OCI-LY3 (cell line): ENCODE data around the gene TBCK.

ENCODE experiments used
- H2AFZ ChIP-seq: fragments of 200-600, 300-600 bp; shearing (Covaris generic); 2 replicates; pipeline ENCODE4 v1.6.0; 2014; ENCODE audit warnings: antibody characterized with exemption, low read depth, low read length
- H3K27ac ChIP-seq: fragments of 200-600, 300-600 bp; sonication (generic); 2 replicates; pipeline ENCODE4 v1.5.1; 2014; ENCODE audit warnings: mild to moderate bottlenecking, low read length, moderate library complexity, mixed read lengths
- H3K27me3 ChIP-seq: fragments of 200-600, 300-600 bp; sonication (generic); 2 replicates; pipeline ENCODE4 v1.6.1; 2014; ENCODE audit warnings: low read depth, low read length, mixed read lengths
- H3K36me3 ChIP-seq: fragments of 200-600, 300-600 bp; sonication (generic); replicated peaks from 2 replicates; pipeline ENCODE3; 2014; ENCODE audit warnings: low read depth, low read length, mixed read lengths
- H3K4me1 ChIP-seq: fragments of 300-600, 200-600 bp; sonication (generic); 2 replicates; pipeline ENCODE4 v1.6.1; 2014; ENCODE audit warnings: low read length, mixed read lengths
- H3K4me2 ChIP-seq: fragments of 200-600, 300-600 bp; sonication (generic); 2 replicates; pipeline ENCODE4 v1.6.1; 2014; ENCODE audit warnings: low read length, mixed read lengths
- H3K4me3 ChIP-seq: fragments of 300-600, 200-600 bp; sonication (generic); 2 replicates; pipeline ENCODE4 v1.5.1; 2014; ENCODE audit warnings: antibody characterized with exemption, mild to moderate bottlenecking, low read length, moderate library complexity
- H3K79me2 ChIP-seq: fragments of 300-600, 200-600 bp; shearing (Covaris generic); 2 replicates; pipeline ENCODE4 v1.6.1; 2014; ENCODE audit warnings: mild to moderate bottlenecking, low read length, mixed read lengths
- H3K9ac ChIP-seq: fragments of 300-600, 200-600 bp; shearing (Covaris generic); 2 replicates; pipeline ENCODE4 v1.6.0; 2014; ENCODE audit warnings: mild to moderate bottlenecking, low read length, moderate library complexity
- H3K9me3 ChIP-seq: fragments of 200-600, 300-600 bp; shearing (Covaris generic); 2 replicates; pipeline ENCODE4 v1.6.1; 2014; ENCODE audit warnings: low read length, mixed read lengths; ENCODE audit not compliant: insufficient read depth
- H4K20me1 ChIP-seq: fragments of 200-600, 300-600 bp; sonication (generic); 2 replicates; pipeline ENCODE4 v1.6.1; 2016; ENCODE audit warnings: low read length, mixed read lengths; ENCODE audit not compliant: insufficient read depth
- EZH2phosphoT487 ChIP-seq: fragments of 200-600 bp; shearing (Covaris generic); IDR thresholded peaks from 2 replicates; pipeline ENCODE4 v1.6.1; 2018; ENCODE audit warnings: antibody characterized with exemption, mixed run types, low read depth
- TF ChIP-seq, protein P1 (sequence below): fragments of 200-600, 300-600 bp; sonication (generic); IDR thresholded peaks from 2 replicates; pipeline ENCODE4 v1.5.1; 2014; ENCODE audit warnings: antibody characterized with exemption, low read length, low read depth

Gene TBCK

DNA sequence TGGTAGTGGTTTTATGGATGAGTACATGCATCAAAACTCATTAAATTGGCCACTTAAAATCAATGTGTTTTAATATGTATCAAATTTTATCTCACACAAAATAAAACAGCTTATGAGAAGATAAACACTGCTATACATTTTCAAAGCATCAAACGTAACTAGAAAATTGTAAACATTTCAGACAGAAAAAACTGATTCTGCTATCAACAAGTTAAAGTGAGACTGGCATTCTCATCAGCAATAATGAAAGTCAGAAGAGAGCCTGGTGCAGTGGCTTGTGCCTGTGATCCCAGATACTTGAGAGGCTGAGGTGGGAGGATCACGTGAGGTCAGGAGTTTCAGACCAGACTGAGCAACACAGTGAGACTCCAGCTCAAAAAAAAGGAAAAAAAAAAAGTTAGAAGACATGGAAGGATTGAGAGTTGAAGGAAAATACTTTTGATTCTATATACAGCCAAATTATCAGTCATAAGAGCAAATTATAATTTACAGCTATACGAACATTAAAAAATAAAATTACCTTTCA lies 2.9 kb downstream of the TBCK start:
- H3K27me3 ChIP-seq = no peaks in the 10 kb centered on the region
- no peak overlapping the region for H3K27ac ChIP-seq
- peaks cover 23% of the 10 kb centered on the region for H3K4me1 ChIP-seq
- no peak overlapping the region for H3K9ac ChIP-seq
- peaks cover 3% of the 10 kb centered on the region for H3K36me3 ChIP-seq
- no peaks in the 10 kb centered on the region for H4K20me1 ChIP-seq
- no peak overlapping the region for H3K4me2 ChIP-seq
- TF ChIP-seq, protein P1, sequence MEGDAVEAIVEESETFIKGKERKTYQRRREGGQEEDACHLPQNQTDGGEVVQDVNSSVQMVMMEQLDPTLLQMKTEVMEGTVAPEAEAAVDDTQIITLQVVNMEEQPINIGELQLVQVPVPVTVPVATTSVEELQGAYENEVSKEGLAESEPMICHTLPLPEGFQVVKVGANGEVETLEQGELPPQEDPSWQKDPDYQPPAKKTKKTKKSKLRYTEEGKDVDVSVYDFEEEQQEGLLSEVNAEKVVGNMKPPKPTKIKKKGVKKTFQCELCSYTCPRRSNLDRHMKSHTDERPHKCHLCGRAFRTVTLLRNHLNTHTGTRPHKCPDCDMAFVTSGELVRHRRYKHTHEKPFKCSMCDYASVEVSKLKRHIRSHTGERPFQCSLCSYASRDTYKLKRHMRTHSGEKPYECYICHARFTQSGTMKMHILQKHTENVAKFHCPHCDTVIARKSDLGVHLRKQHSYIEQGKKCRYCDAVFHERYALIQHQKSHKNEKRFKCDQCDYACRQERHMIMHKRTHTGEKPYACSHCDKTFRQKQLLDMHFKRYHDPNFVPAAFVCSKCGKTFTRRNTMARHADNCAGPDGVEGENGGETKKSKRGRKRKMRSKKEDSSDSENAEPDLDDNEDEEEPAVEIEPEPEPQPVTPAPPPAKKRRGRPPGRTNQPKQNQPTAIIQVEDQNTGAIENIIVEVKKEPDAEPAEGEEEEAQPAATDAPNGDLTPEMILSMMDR = no peak
- TF ChIP-seq EZH2phosphoT487 = no peak
- no peaks in the 10 kb centered on the region for H3K9me3 ChIP-seq
- no peak overlapping the region for H2AFZ ChIP-seq
- H3K79me2 ChIP-seq = peaks cover 63% of the 10 kb centered on the region
- no peak overlapping the region for H3K4me3 ChIP-seq

DNA sequence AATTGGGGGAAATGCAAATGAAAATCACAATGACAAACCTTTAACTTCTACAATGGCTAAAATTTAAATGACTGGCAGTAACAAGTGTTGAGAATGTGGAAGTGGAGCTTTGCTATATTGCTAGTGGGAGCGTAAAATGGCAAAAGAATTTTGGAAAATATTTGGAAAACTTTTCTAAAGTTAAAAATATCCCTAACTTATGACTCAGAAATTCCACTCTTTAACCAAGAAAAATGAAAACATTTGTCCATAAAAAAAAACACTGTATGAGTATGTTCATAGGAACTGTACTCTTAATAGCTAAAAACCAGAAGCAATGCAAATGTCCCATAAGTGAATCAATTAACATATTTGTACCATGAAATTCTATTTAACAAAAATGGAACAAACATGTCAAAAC lies 3.6 kb downstream of the TBCK start:
- no peak overlapping the region for H2AFZ ChIP-seq
- no peaks in the 10 kb centered on the region for H4K20me1 ChIP-seq
- no peaks in the 10 kb centered on the region for H3K27me3 ChIP-seq
- peaks cover 16% of the 10 kb centered on the region for H3K4me1 ChIP-seq
- no peak overlapping the region for H3K9ac ChIP-seq
- H3K27ac ChIP-seq = no peak overlapping the region
- H3K9me3 ChIP-seq = no peaks in the 10 kb centered on the region
- peaks cover 56% of the 10 kb centered on the region for H3K79me2 ChIP-seq
- H3K4me2 ChIP-seq = no peak overlapping the region
- TF ChIP-seq, protein P1 = no peak
- TF ChIP-seq EZH2phosphoT487 = no peak
- no peaks in the 10 kb centered on the region for H3K36me3 ChIP-seq
- no peak overlapping the region for H3K4me3 ChIP-seq

DNA sequence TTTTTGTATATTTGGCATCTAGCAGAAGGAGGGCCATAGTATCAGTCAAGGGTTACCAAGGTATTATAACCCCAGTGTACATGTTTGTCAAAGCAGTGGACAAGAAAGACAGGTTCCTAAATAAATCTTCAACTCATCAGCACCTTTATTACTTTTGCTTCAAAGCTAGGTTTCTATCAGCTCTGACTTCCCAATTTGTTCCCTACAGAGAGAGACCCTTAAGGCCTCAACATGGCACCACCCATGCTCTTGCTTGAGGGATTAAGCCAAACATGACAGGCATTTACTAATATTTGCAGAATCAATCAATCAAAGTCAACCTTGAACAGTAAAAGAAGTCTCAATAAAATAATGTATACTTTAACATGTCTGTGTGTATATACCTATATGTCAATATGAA lies 9.4 kb downstream of the TBCK start:
- Histone ChIP-seq H3K9ac (no peak overlapping the region), H3K4me1 (no peaks in the 10 kb centered on the region), H4K20me1 (no peaks in the 10 kb centered on the region), H3K79me2 (peaks cover 10% of the 10 kb centered on the region), H3K9me3 (no peaks in the 10 kb centered on the region), H2AFZ (no peak overlapping the region), H3K4me2 (no peak overlapping the region), H3K4me3 (no peak overlapping the region), H3K27ac (no peak overlapping the region), H3K27me3 (no peaks in the 10 kb centered on the region), H3K36me3 (peaks cover 6% of the 10 kb centered on the region)
- TF ChIP-seq EZH2phosphoT487 = no peak
- TF ChIP-seq, protein P1 = no peak

DNA sequence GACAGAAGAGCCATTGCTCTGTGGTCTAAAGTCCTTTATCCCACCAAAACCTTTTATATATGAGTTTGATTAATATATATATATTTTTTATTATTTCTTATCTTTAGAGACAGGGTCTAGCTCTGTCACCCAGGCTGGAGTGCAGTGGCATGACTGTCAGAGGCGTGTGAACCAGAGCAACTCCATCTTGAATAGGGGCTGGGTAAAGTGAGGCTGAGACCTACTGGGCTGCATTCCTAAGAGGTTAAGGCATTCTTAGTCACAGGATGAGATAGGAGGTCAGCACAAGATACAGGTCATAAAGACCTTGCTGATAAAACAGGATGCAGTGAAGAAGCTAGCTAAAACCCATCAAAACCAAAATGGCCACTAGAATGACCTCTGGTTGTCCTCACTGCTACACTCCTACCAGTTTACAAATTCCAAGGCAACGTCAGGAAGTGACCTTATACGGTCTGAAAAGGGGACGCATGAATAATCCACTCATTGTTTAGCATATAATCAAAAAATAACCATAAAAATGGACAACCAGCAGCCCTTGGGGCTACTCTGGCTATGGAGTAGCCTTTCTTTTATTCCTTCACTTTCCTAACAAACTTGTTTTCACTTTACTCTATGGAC lies 10.5 kb downstream of the TBCK start:
- Histone ChIP-seq H3K4me1 (no peaks in the 10 kb centered on the region), H3K27ac (no peak overlapping the region), H3K4me3 (no peak overlapping the region), H3K9me3 (no peaks in the 10 kb centered on the region), H4K20me1 (no peaks in the 10 kb centered on the region), H3K27me3 (no peaks in the 10 kb centered on the region), H3K79me2 (peaks cover 4% of the 10 kb centered on the region), H3K9ac (no peak overlapping the region), H3K4me2 (no peak overlapping the region), H3K36me3 (peaks cover 6% of the 10 kb centered on the region), H2AFZ (no peak overlapping the region)
- TF ChIP-seq, protein P1 = no peak
- no peak for TF ChIP-seq EZH2phosphoT487
